Measurements from ENCODE around the gene ELK3.

ELK3 gene

DNA sequence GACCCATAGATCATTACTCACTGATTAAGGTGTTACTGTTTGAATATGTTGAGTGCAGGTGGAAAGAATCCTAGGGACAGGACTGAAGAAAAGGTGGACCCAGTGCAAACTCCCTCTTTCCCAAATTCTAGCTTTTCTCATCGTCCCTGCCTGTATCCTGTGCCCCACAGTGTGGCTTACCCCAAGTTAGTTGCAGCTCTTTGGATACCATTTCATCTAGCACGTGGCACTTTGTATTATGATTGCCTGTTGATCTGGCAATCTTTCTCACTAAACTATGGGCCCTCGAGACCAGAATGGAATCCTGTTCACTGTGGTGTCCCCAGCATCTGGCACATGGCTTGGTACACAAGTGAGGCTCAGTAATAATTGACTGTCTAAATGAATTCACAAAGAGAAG, 66.5 kb downstream of the ELK3 start:
- no peak for DNase-seq

GRCh38 chr12:96261557-96261956, 67.4 kb downstream of the ELK3 start:
- no peak for DNase-seq

GRCh38 chr12:96263449-96263902, 69.3 kb downstream of the ELK3 start:
- no peak for DNase-seq

DNA sequence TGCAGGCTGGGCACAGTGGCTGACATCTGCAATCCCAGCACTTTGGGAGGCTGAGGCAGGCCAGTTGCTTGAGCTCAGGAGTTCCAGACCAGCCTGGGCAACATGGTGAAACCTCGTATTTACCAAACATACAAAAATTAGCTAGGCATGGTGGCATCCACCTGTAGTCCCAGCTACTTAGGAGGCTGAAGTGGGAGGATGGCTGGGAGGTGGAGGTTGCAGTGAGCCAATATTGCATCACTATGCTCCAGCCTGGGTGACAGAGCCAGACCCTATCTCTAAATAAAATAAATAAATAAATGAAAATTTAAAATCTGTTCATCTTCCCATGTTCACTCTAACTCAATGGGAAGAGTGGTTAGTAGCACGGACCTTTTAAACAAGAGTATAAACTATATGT, 71.2 kb downstream of the ELK3 start:
- DNase-seq, result no peak

DNA sequence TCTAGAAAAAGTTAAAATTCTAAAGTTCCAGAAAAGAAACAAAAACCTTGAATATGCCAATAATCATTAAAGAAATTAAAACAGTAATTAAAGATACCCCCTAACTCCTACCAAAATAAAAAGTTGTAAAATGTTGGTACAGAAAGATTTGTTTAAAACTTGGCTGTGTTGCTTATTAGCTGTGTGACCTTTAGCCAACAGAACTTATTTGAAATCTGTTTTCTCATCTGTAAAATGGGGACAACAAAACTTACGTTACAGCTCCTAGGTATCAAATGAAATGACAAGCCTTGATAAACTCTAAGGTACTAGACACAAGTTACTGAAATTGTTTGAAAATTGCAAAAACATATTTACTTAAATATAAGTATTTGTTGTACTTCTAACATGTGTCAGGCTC, 71.7 kb downstream of the ELK3 start:
- no peak for DNase-seq

GRCh38 chr12:96266238-96266637, 72.1 kb downstream of the ELK3 start:
- no peak for DNase-seq

DNA sequence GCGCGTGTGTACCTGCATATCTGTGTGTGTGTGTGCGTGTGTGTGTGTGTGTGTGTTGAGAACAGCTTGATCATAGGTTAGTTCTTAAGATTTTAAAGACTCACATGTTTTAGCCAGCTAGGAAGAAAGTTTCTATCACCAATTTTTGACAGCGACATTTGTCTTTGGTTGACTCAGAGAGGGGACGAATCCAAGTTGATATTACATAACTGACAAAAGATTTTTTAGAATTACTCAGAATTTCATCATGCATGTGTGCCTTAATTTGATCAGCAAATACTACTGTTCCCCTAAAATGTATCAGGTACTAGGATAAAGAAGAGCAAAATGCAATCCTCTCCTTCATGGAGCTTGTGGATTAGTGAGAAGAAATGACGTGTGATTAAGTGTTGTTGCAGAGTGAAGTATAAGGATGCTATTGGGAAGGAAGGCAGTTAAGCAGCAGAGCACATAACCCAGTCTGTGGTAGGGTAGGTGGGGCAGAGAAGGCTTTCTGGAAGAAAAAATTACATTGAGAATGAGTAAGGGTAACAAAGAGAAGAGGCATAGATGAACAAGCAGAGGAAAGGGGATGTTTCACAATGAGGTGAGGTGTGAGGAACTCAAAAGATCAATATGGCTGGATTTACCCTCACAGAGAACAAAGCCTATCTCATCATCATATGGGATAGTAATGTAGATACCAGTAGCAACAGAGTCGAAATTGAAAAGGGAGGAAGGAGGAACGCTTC, 77.5 kb downstream of the ELK3 start:
- no peak for DNase-seq

- DNase-seq, result no peak
These were observed 80.2 kb downstream of the ELK3 start for GRCh38 chr12:96274331-96274730.

GRCh38 chr12:96285158-96285557, 91.0 kb downstream of the ELK3 start:
- DNase-seq, result no peak

- no peak for DNase-seq
These were observed 94.9 kb downstream of the ELK3 start for GRCh38 chr12:96289067-96289466.

DNA sequence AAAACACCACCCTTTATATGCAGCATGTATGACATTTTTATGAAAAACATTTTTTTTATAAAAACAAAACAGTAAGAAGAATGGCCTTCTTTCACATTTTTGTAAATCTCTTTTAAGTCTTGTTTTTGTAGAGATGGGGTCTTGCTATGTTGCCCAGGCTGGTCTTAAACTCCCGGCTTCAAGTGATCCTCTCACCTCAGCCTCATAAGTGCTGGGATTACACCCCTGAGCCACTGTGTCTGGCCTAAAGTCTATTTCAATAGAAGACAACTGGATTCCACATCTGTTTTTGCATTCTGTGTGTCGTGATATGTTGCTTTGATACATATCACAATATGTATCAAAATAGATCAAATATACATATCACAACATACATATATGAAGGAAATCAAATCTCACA, 98.9 kb downstream of the ELK3 start:
- no peak for DNase-seq

DNA sequence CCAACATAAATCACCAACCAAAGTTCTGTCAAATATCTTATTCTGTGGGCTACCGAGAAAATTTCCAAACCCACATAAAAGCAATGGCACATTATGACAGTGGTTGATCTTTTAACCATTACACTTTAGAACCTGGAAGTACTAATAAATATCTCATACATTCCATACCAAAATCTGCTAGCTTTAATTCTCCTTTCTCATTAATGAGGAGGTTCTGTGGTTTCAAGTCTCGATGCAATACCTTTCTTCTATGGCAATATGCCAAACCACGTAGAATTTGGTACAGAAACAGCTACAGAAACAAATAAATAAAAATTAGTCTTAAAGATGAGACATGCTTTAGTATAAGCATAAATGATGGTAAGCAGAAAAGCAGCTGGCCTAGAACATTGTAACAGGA, 100.7 kb downstream of the ELK3 start:
- no peak for DNase-seq

DNA sequence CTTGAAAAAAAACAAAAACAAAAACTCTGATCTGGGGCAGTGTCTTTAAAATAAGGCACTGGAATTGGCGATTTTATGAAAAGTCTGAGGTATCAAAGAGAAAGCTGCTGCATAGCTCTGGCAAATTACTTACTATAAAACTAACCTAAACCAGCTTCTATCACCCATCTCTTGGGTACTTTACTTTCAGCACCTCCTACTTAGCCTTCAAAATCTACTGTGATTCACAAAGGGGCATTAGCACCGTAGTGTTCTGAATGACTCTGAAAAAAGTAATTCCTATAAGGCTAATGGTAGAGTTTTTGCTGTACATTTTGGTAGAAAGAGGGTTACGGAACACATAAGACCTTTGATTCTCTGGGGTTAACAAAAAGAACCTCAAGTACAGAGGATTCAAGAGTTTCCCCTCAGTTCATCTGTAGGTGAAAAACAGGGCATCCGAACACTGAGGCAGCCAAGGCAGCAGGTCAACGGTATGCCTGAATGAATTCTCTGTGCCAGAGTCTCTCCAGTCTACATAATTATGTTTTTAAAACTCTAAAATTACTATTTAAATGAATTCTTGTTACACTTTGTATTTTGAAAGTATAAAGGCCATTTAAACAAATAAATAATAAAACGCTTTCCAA, 101.5 kb downstream of the ELK3 start:
- no peak for DNase-seq

GRCh38 chr12:96297504-96297903, 103.3 kb downstream of the ELK3 start:
- DNase-seq, result no peak

DNA sequence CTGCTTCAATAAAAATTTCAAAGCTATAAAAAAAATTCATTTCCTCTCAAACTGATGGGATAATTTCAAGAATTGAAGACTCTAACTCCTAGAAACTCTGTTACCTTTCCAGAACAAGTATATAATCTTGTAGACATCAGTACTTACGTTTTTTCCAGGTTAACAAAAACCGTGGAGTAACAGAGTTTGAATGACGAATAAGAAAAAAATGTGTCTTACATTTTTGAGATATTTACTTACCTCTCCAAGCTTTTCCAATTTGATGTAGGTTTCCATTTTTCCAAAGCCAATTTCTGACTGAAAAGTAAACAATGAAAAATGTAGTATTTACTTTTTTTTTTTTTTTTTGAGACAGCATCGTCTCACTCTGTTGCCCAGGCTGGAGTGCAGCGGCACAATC, 105.9 kb downstream of the ELK3 start:
- no peak for DNase-seq

- DNase-seq, result no peak
These were observed 107.6 kb downstream of the ELK3 start for GRCh38 chr12:96301732-96302131.

- DNase-seq, result no peak
These were observed 108.6 kb downstream of the ELK3 start for GRCh38 chr12:96302687-96303310.

- no peak for DNase-seq
These were observed 109.5 kb downstream of the ELK3 start for GRCh38 chr12:96303653-96304052.

DNA sequence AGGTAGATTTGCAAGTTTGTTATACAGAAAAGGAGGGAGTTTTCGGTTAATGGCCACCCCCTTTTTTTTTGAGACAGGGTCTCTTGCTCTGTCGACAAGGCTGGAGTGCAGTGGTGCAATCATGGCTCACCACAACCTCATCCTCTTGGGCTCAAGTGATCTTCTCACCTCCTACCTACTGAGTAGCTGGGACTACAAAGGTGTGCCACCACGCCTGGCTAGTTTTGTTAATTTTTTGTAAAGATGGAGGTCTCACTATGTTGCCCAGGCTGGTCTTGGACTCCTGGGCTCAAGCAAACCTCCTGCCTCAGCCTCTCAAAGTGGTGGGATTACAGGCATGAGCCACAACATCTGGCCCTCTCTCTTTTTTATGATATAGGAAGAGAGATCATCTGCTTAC, 111.5 kb downstream of the ELK3 start:
- DNase-seq, result no peak

DNA sequence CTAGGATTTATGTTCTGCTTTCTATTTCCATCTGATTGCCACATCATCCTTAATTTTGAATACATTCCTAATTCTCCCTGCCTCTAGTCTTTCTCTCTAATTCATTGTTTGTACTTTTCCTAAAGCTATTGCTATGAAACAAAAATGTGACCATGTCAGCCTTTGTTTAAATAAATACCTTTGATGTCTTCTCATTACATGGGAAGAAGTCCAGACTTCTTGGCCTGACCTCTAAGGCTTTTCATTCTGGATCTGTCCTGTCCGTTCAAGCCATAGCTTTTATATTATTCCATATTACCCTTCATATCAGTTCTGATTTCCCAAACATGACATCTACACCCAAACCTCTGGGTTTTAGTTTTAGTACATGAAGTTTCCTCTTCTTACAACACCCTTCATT, 114.7 kb downstream of the ELK3 start:
- DNase-seq, result no peak

GRCh38 chr12:96310067-96310466, 115.9 kb downstream of the ELK3 start:
- no peak for DNase-seq

- no peak for DNase-seq
These were observed 117.0 kb downstream of the ELK3 start for GRCh38 chr12:96311191-96311590.

- no peak for DNase-seq
These were observed 119.4 kb downstream of the ELK3 start for GRCh38 chr12:96313606-96314005.

- no peak for DNase-seq
These were observed 120.5 kb downstream of the ELK3 start for GRCh38 chr12:96314723-96315122.
